B cell (primary cell): Measurements from ENCODE around the gene HOXA11. TPM values are rescaled to one million over a fixed set of nuclear protein-coding genes. Genes with fewer than 3 reads are reported as not detected.
A peak's percentile ranks its signal among the peaks of the same experiment; 100 is the strongest.

ENCODE experiments used
- ATAC-seq: fragments of 200-7000 bp; cut with Tn5 transposase; one replicate; pipeline ENCODE4 v1.10.0; 2021; ENCODE audit warnings: low read depth, mild to moderate bottlenecking, moderate number of reproducible peaks, moderate library complexity
- CTCF ChIA-PET: fragments of 350-600 bp; sonication (Branson Sonifier 250); formaldehyde crosslinking; loops from one replicate; lab custom pipeline; 2021; ENCODE audit warnings: antibody characterized with exemption, inconsistent platforms; lab: Charles Lee
- POLR2A ChIA-PET: fragments of 350-600 bp; sonication (Branson Sonifier 250); formaldehyde crosslinking; loops from one replicate; lab custom pipeline; 2021; ENCODE audit warnings: antibody characterized with exemption; lab: Charles Lee
- DNase-seq: peaks from one replicate; pipeline ENCODE4 v3.0.0; 2013
- H2AFZ ChIP-seq: 2 replicates; pipeline ENCODE4 v1.6.1; 2012; ENCODE audit warnings: mild to moderate bottlenecking, low read depth, low read length; ENCODE audit not compliant: insufficient read depth, poor library complexity, severe bottlenecking
- H3K27ac ChIP-seq, 2 donors: 1 replicate in 1 of 2; 2 replicates in 1 of 2; pipeline ENCODE4 v1.5.1; 2012 to 2013; ENCODE audit warnings: low read length in 2 of 2, mild to moderate bottlenecking in 2 of 2, moderate library complexity in 1 of 2
- H3K27me3 ChIP-seq, 4 experiments: fragments of 200-600 bp in 1 of 4; sonication (generic) in 1 of 4; replicated peaks in 1 of 4; 1 replicate in 2 of 4; 2 replicates in 2 of 4; pipeline versions ENCODE4 v1.6.1 to v1.7.0; 2013 to 2016; ENCODE audit warnings: low read length in 3 of 4, mild to moderate bottlenecking in 2 of 4, mixed read lengths in 1 of 4, moderate library complexity in 1 of 4; ENCODE audit not compliant: insufficient read depth in 4 of 4, control insufficient read depth in 3 of 4; ENCODE audit errors: control extremely low read depth in 1 of 4
- H3K36me3 ChIP-seq, 2 experiments: replicated peaks in 1 of 2; 1 replicate in 1 of 2; 2 replicates in 1 of 2; pipeline versions ENCODE4 v1.6.1 to v1.7.1; 2013; ENCODE audit warnings: low read length in 1 of 2; ENCODE audit not compliant: insufficient read depth in 2 of 2, control insufficient read depth in 1 of 2; ENCODE audit errors: control extremely low read depth in 1 of 2, extremely low read depth in 1 of 2
- H3K4me1 ChIP-seq, 2 donors: fragments of 200-600 bp in 1 of 2; sonication (generic) in 1 of 2; 1 replicate in 1 of 2; 2 replicates in 1 of 2; pipeline versions ENCODE4 v1.5.1 to v1.6.1; 2013 to 2017; ENCODE audit warnings: low read length in 2 of 2; ENCODE audit not compliant: control insufficient read depth in 2 of 2, insufficient read depth in 2 of 2
- H3K4me2 ChIP-seq: replicated peaks from 2 replicates; pipeline ENCODE3; 2012; ENCODE audit warnings: mild to moderate bottlenecking, low read depth, low read length; ENCODE audit not compliant: poor library complexity, severe bottlenecking
- H3K4me3 ChIP-seq, 5 experiments: fragments of 200-600 bp in 1 of 5; sonication (generic) in 1 of 5; 1 replicate in 3 of 5; 2 replicates in 2 of 5; pipeline versions ENCODE4 v1.5.1 to v1.7.0; 2011 to 2016; ENCODE audit warnings: low read length in 4 of 5, mild to moderate bottlenecking in 4 of 5, low read depth in 2 of 5, control low read depth in 1 of 5, moderate library complexity in 1 of 5; ENCODE audit not compliant: insufficient read depth in 1 of 5; ENCODE audit errors: control extremely low read depth in 1 of 5, extremely low read depth in 1 of 5
- H3K79me2 ChIP-seq: fragments of 200-600 bp; sonication (generic); one replicate; pipeline ENCODE4 v1.6.0; 2016; ENCODE audit warnings: low read length; ENCODE audit not compliant: control insufficient read depth, insufficient read depth
- H3K9ac ChIP-seq: fragments of 200-600 bp; sonication (generic); 2 replicates; pipeline ENCODE4 v1.6.1; 2017; ENCODE audit warnings: mild to moderate bottlenecking, low read length, moderate library complexity
- H3K9me3 ChIP-seq, 3 donors: one replicate each; pipeline versions ENCODE4 v1.6.1 to v1.7.1; 2013; ENCODE audit warnings: low read length in 2 of 3; ENCODE audit not compliant: control insufficient read depth in 2 of 3, insufficient read depth in 1 of 3; ENCODE audit errors: control extremely low read depth in 1 of 3
- H4K20me1 ChIP-seq: 2 replicates; pipeline ENCODE4 v1.6.0; 2012; ENCODE audit warnings: mild to moderate bottlenecking, low read length; ENCODE audit not compliant: insufficient read depth, control insufficient read depth, poor library complexity, severe bottlenecking
- H3K27ac Mint-ChIP-seq: one replicate; pipeline ENCODE4 v1.8.0; 2021; ENCODE audit warnings: mixed read lengths
- H3K27me3 Mint-ChIP-seq: one replicate; pipeline ENCODE4 v1.8.0; 2021; ENCODE audit warnings: mixed read lengths
- H3K4me1 Mint-ChIP-seq: one replicate; pipeline ENCODE4 v1.8.0; 2021; ENCODE audit warnings: mixed read lengths
- H3K4me3 Mint-ChIP-seq: one replicate; pipeline ENCODE4 v1.8.0; 2021; ENCODE audit warnings: mixed read lengths
- H3K9me3 Mint-ChIP-seq: one replicate; pipeline ENCODE4 v1.8.0; 2022; ENCODE audit warnings: mixed read lengths; ENCODE audit not compliant: insufficient read depth
- CTCF ChIP-seq: fragments of 200-600 bp; IDR thresholded peaks from one replicate; pipeline ENCODE4 v1.8.0; 2022; ENCODE audit warnings: antibody characterized with exemption, mild to moderate bottlenecking
- EZH2 ChIP-seq: IDR thresholded peaks from 2 replicates; pipeline ENCODE4 v1.6.1; 2012; ENCODE audit warnings: borderline replicate concordance, low read depth, mild to moderate bottlenecking, moderate library complexity, low read length; ENCODE audit not compliant: insufficient read depth, poor library complexity, severe bottlenecking
- WGBS: methylation state at CpG from one replicate; pipeline ENCODE4 v1.1.5; 2013; ENCODE audit warnings: missing lambda C conversion rate; ENCODE audit not compliant: insufficient coverage; 5-methylcytosine and 5-hydroxymethylcytosine counted together
- intact Hi-C: fragments of 100-400 bp; cut with micrococcal nuclease; formaldehyde crosslinking; loops from one replicate; pipeline ENCODE4 v1.10.0; 2022
- polyA plus RNA-seq: library from polyadenylated mRNA; depleted of rRNA; stranded (reverse); fragments of >200 nt; gene quantifications from 2 replicates; pipeline ENCODE4 v1.2.3, GENCODE V29; 2012
- total RNA-seq, 2 donors: library from RNA; stranded (reverse); fragments of 120-200 nt in 1 of 2; gene quantifications; 1 replicate in 1 of 2; 2 replicates in 1 of 2; pipeline versions ENCODE4 v1.2.3 to v1.2.4, GENCODE V29; 2013 to 2022

HOXA11 gene
- total and polyA plus RNA-seq, 2 donors (not counting 1 experiment from before 2014, with no cell fraction given), result not detected

DNA sequence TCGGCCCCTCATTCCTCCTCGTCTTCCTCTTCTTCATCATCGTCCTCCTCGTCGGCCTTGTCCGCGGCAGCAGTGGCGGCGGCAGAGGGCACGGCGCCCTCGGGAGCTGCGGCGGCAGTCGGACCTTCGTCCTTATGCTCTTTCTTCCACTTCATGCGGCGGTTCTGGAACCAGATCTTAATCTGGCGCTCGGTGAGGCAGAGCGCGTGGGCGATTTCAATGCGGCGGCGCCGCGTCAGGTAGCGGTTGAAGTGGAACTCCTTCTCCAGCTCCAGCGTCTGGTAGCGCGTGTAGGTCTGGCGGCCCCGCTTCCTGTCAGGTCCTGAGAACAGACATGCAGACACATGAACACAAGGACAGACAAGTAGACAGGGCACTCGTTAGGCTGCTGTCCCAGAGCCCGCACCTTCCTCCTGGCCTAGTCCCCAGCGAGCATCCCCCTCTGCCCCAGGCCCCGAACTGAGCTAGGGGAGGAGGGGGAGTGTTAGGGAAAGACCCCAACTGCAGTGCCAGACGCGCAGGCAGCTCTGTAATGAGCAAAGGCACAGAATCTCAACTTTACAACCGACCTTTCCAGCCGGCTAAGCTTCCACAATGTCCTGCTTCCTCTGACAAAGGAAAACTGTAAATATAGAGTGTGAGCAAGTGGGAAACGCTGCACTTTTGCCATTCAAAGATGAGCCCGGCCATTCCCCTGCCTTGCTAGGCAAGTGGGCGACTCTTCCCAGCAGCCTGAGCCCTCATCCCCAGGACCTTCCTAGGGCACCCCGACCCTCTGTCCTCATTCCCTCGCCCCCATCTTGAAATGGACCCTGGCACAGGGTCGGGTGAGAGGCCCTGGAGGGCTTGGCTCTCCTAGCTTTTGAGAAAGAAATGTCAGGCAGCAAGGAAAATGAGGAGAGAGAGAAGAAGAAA is 29.9 kb downstream of the HOXA11 start:
- CTCF ChIA-PET, result no interaction called here
- no peak overlapping the region for H3K9ac ChIP-seq
- no peak overlapping the region for H3K4me3 ChIP-seq

More for the DNA sequence above, 29.9 kb downstream of the HOXA11 start:
- peak overlapping the region; percentile 16 for H3K4me3 Mint-ChIP-seq
- TF ChIP-seq CTCF (no peak), EZH2 (peak; percentile 87)
- Histone ChIP-seq H2AFZ (no peak overlapping the region), H3K36me3 (no peaks in the 10 kb centered on the region), H3K4me2 (peak overlapping the region; percentile 36), H3K27ac (no peak overlapping the region), H4K20me1 (peaks cover 10% of the 10 kb centered on the region), H3K9me3 (peaks cover 0 to 91% (median 18%) of the 10 kb centered on the region in 3 donors), H3K27me3 (peaks cover 1 to 98% (median 85%) of the 10 kb centered on the region in 4 experiments), H3K4me1 (peaks cover 68 to 76% of the 10 kb centered on the region in 2 donors), H3K79me2 (no peaks in the 10 kb centered on the region)
- intact Hi-C loops, result loop anchor here (5.0 kb wide), 1 partner anchor 32 kb away; the partner anchor contains the start of gene HOXA11
- no peaks in the 10 kb centered on the region for H3K9me3 Mint-ChIP-seq
- WGBS, result 7% methylated on average over 39 of the region's 48 CpGs
- DNase-seq, result peak; percentile 44
- H3K27me3 Mint-ChIP-seq, result peaks cover 82% of the 10 kb centered on the region
- peak overlapping the region; percentile 86 for H3K27ac Mint-ChIP-seq
- no peak for ATAC-seq
- POLR2A ChIA-PET, result interaction anchor here (1.1 kb wide), 1 partner anchor 10 kb away, joined by 5 read pairs; the partner anchor contains the start of gene HOXA9
- peaks cover 48% of the 10 kb centered on the region for H3K4me1 Mint-ChIP-seq
